Measurements from ENCODE around the gene SNAI3.

SNAI3 gene

DNA sequence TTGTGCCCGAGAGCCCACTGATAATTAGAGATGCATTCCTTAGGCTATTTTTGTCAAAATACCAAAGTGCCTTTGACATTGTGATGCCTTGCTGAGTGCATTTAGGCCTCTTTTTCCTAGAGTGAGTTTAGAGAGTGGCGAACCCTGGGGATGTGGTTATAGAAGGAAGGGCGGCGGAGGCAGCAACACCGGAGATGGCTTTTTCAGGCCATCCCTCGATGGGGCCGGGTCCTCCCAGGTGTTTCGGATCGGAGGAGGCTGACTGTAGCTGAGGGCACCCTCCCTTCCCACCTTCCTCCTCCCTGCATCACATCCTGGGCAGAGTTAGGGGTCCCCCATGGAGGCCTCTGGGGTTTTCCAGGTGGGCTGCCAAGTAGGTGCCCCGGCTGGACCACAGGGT lies 6.6 kb upstream of the SNAI3 start:
- TF ChIP-seq ZNF70 (CRISPR knock-in tag; IDR thresholded peaks at IDR 0.05) (no peak), ZNF565 (CRISPR knock-in tag; conservative IDR thresholded peaks at IDR 0.05; ENCODE audit: low read depth) (no peak), SNAI2 (CRISPR knock-in tag; IDR thresholded peaks at IDR 0.05) (no peak), GLIS3 (CRISPR knock-in tag; IDR thresholded peaks at IDR 0.05) (no peak), ZFP30 (CRISPR knock-in tag; IDR thresholded peaks at IDR 0.05) (no peak), PPARA (CRISPR knock-in tag; IDR thresholded peaks at IDR 0.05; ENCODE audit: borderline replicate concordance) (no peak), TCF4 (CRISPR knock-in tag; IDR thresholded peaks at IDR 0.05; ENCODE audit: borderline replicate concordance) (no peak), ESRRG (CRISPR knock-in tag; IDR thresholded peaks at IDR 0.05) (no peak), ZFP3 (CRISPR knock-in tag; IDR thresholded peaks at IDR 0.05) (no peak)
- TF ChIP-seq, protein P1, sequence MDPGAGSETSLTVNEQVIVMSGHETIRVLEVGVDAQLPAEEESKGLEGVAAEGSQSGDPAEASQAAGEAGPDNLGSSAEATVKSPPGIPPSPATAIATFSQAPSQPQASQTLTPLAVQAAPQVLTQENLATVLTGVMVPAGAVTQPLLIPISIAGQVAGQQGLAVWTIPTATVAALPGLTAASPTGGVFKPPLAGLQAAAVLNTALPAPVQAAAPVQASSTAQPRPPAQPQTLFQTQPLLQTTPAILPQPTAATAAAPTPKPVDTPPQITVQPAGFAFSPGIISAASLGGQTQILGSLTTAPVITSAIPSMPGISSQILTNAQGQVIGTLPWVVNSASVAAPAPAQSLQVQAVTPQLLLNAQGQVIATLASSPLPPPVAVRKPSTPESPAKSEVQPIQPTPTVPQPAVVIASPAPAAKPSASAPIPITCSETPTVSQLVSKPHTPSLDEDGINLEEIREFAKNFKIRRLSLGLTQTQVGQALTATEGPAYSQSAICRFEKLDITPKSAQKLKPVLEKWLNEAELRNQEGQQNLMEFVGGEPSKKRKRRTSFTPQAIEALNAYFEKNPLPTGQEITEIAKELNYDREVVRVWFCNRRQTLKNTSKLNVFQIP (CRISPR knock-in tag; IDR thresholded peaks at IDR 0.05; ENCODE audit: borderline replicate concordance, low read depth), result no peak
- TF ChIP-seq, protein P2, sequence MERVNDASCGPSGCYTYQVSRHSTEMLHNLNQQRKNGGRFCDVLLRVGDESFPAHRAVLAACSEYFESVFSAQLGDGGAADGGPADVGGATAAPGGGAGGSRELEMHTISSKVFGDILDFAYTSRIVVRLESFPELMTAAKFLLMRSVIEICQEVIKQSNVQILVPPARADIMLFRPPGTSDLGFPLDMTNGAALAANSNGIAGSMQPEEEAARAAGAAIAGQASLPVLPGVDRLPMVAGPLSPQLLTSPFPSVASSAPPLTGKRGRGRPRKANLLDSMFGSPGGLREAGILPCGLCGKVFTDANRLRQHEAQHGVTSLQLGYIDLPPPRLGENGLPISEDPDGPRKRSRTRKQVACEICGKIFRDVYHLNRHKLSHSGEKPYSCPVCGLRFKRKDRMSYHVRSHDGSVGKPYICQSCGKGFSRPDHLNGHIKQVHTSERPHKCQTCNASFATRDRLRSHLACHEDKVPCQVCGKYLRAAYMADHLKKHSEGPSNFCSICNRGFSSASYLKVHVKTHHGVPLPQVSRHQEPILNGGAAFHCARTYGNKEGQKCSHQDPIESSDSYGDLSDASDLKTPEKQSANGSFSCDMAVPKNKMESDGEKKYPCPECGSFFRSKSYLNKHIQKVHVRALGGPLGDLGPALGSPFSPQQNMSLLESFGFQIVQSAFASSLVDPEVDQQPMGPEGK (CRISPR knock-in tag; IDR thresholded peaks at IDR 0.05; ENCODE audit: borderline replicate concordance), result no peak
- TF ChIP-seq, protein P3, sequence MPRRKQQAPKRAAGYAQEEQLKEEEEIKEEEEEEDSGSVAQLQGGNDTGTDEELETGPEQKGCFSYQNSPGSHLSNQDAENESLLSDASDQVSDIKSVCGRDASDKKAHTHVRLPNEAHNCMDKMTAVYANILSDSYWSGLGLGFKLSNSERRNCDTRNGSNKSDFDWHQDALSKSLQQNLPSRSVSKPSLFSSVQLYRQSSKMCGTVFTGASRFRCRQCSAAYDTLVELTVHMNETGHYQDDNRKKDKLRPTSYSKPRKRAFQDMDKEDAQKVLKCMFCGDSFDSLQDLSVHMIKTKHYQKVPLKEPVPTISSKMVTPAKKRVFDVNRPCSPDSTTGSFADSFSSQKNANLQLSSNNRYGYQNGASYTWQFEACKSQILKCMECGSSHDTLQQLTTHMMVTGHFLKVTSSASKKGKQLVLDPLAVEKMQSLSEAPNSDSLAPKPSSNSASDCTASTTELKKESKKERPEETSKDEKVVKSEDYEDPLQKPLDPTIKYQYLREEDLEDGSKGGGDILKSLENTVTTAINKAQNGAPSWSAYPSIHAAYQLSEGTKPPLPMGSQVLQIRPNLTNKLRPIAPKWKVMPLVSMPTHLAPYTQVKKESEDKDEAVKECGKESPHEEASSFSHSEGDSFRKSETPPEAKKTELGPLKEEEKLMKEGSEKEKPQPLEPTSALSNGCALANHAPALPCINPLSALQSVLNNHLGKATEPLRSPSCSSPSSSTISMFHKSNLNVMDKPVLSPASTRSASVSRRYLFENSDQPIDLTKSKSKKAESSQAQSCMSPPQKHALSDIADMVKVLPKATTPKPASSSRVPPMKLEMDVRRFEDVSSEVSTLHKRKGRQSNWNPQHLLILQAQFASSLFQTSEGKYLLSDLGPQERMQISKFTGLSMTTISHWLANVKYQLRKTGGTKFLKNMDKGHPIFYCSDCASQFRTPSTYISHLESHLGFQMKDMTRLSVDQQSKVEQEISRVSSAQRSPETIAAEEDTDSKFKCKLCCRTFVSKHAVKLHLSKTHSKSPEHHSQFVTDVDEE (CRISPR knock-in tag; IDR thresholded peaks at IDR 0.05), result no peak
- no peak for ATAC-seq

DNA sequence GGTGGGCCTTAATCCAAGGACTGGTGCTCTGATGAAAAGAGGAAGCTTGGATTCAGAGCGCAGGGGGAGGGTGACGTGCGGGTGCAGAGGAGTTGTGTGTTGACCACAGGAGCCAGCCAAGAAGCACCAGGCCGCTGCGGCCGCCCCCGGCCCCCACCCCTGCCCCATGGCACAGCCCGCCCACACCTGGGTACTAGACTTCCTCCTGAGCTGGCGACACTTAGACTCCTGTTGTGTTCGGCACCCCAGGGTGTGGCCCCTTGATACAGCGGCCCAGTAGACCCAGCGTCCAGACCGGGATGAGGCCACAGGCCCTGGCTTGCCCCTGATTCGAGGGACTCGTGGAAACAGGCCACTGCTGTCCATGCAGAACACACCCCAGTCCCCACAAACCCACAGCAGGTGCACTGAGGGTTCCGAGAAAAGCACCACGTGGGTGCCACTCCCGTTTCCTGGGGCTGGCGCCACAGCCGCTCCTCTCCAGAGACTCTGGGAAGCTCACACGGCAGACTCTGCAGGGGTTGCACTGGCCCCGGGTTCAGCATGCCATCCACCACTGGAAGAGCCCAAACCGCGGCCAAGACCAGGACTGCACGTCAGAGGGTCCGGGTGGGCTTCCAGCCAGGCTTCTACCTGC lies 5.7 kb upstream of the SNAI3 start:
- TF ChIP-seq BACH2 (CRISPR knock-in tag; IDR thresholded peaks at IDR 0.05; ENCODE audit: borderline replicate concordance) (no peak), CSDC2 (CRISPR knock-in tag; IDR thresholded peaks at IDR 0.05) (no peak), ZNF8 (CRISPR knock-in tag; IDR thresholded peaks at IDR 0.05) (no peak), ZNF70 (CRISPR knock-in tag; IDR thresholded peaks at IDR 0.05) (no peak), ISL1 (CRISPR knock-in tag; IDR thresholded peaks at IDR 0.05) (no peak), PPARA (CRISPR knock-in tag; IDR thresholded peaks at IDR 0.05; ENCODE audit: borderline replicate concordance) (no peak), ZFP3 (CRISPR knock-in tag; IDR thresholded peaks at IDR 0.05) (no peak), ZFP30 (CRISPR knock-in tag; IDR thresholded peaks at IDR 0.05) (no peak)
- TF ChIP-seq, protein P2 (CRISPR knock-in tag; IDR thresholded peaks at IDR 0.05; ENCODE audit: borderline replicate concordance), result no peak
- TF ChIP-seq, protein P4, sequence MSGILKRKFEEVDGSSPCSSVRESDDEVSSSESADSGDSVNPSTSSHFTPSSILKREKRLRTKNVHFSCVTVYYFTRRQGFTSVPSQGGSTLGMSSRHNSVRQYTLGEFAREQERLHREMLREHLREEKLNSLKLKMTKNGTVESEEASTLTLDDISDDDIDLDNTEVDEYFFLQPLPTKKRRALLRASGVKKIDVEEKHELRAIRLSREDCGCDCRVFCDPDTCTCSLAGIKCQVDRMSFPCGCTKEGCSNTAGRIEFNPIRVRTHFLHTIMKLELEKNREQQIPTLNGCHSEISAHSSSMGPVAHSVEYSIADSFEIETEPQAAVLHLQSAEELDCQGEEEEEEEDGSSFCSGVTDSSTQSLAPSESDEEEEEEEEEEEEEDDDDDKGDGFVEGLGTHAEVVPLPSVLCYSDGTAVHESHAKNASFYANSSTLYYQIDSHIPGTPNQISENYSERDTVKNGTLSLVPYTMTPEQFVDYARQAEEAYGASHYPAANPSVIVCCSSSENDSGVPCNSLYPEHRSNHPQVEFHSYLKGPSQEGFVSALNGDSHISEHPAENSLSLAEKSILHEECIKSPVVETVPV (CRISPR knock-in tag; IDR thresholded peaks at IDR 0.05), result no peak
- no peak for ATAC-seq

DNA sequence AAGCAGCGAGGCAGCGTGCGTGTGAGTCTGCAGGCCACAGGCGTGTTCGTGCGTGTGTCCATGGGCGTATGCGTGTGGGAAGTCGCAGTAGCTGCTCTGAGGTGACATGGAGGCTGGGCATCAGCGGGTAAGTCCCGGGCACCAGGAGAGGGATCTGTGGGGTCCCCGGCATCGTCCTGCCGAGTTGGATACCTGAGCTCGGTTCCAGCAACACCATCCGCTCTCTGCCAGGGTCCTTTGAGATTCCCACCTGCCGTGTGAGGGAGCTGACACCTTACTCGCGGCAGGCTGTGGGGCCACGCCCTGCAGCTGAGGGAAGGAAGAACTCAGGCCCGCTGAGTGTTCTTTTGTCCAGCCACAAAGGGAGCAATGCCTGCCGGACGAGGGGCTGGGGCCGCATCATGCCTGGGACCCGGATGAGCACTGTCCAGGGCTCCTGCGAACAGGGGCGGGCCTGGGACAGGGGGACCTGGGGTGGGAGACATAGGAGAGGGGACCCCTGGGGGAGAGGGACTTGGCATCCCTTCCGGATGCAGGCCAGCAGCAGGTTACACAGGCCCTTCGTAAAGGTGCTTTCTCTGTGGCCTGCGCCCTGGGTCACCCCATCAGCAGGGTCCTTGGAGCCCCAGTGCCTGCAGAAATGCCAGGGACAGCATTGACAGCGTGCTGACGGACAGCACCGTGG lies 5.0 kb upstream of the SNAI3 start:
- no peak for ATAC-seq
- TF ChIP-seq SNAI2 (CRISPR knock-in tag; IDR thresholded peaks at IDR 0.05), result no peak
- TF ChIP-seq ZFP3 (CRISPR knock-in tag; IDR thresholded peaks at IDR 0.05), result no peak
- TF ChIP-seq TCF4 (CRISPR knock-in tag; IDR thresholded peaks at IDR 0.05; ENCODE audit: borderline replicate concordance), result no peak
- TF ChIP-seq ZNF8 (CRISPR knock-in tag; IDR thresholded peaks at IDR 0.05), result no peak
- no peak for TF ChIP-seq ZNF565 (CRISPR knock-in tag; conservative IDR thresholded peaks at IDR 0.05; ENCODE audit: low read depth)
- TF ChIP-seq CSDC2 (CRISPR knock-in tag; IDR thresholded peaks at IDR 0.05), result no peak
- TF ChIP-seq GLIS3 (CRISPR knock-in tag; IDR thresholded peaks at IDR 0.05), result no peak
